GM21390 (cell line): ENCODE measurements around the gene FBLN1.
"Not testable (repeated sequence)": the region's sequence is repeated elsewhere in the genome, so short reads cannot be mapped to it uniquely, and the experiment has no call there.

Experiments used
- ATAC-seq: cut with Tn5 transposase; IDR thresholded peaks from one replicate; pipeline ENCODE4 v1.9.1; 2021; ENCODE audit not compliant: unreplicated experiment

Gene FBLN1

DNA sequence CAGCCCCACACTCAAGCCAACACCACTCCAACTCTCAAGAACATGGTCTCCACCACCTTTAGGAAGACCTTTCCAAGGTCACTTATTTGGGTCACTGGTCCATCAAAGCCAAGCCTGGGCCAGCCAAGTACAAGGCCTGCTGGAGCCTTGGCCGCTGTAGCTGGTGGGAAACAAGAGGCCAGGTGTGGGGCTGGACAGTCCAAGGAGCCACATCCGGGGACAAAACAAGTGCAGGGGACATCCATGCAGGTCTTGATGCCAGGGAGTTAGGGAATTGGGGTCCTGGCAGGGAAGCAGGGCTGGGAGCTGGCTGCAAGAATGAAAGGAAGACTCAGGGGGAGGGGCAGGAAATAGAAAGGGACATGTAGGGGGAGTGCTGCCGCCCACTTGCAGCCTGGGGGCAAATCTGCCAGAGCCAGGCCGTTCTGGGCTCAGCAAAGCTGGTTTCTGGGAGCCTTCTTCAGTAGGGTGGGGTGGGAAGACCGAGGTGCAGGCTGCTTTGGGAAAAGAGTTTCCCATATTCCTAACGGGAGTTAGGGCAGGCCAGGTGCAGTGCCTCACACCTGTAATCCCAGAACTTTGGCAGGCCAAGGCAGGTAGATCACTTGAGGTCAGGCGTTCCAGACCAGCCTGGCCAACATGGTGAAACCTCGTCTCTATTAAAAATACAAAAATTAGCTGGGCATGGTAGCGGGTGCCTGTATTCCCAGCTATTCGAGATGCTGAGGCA, 99.5 kb downstream of the FBLN1 start:
- ATAC-seq, result no peak

DNA sequence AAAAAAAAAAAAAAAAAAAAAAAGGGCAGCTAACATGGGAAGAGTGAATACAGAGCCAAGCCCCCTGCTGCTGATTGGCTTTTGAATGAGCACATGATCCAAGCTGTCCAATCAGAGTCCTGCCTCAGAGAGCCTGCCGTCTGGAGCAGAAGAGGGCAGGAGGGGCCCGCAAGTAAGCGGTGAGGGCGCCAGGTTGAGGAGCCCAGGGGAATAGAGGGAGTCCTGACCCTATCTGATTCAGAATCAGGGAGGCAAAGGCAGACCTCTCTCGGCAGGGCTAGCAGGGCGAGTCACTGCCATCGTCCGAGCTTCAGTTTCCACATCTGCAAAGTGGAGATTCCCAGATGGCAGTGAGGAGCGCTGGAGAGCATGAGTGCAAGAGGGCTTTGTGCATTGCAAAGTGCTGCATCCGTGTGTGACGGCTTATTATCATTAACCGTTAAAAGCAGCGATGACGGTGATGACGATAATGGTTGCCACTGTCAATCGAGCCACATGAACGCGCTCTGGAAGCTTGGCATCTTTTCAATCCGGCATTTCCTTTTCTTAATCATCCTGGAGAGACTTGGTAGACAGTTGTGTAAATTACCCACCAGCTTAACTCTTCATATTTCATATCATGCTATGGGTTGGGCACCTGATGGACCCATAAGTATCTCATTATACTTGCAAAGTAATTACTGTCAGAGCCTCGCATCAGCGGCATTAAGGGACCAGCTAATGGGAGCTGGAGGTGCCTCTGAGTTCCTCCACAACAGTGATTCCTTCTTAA, 100.3 kb downstream of the FBLN1 start:
- no peak for ATAC-seq

DNA sequence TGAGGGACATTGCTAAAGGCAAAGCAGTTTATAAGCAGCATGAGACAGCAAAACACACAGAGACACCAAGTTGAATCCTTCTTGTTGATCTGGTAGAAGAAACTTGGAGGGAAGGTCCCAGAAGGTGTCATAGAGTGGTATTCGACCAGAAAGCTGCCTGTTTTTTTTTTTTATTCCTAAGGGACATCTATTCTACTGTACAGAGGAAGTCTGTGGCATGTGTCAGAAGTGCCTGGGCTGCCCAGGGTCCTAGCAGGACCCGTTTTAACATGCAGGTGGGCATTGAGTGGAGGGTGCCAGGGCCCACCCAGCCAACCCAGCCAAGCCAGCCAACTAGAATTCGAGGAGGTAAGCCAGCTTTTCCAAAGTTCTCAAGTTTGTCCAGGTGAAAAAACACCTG, 100.9 kb downstream of the FBLN1 start:
- no peak for ATAC-seq

DNA sequence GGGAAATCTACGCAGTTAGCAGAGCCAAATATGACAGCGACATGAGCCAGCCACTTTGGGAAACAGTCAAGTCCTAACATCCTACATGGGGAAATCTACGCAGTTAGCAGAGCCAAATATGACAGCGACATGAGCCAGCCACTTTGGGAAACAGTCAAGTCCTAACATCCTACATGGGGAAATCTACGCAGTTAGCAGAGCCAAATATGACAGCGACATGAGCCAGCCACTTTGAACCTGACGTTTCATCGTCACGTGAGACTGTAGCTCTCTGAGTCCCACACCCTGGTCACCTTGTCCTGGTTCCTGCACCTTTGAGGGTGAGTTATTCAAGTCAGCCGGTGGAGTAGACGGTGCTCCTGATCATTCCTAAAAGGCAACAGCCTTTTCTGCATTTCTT, 105.4 kb downstream of the FBLN1 start:
- ATAC-seq, result not testable (repeated sequence)

DNA sequence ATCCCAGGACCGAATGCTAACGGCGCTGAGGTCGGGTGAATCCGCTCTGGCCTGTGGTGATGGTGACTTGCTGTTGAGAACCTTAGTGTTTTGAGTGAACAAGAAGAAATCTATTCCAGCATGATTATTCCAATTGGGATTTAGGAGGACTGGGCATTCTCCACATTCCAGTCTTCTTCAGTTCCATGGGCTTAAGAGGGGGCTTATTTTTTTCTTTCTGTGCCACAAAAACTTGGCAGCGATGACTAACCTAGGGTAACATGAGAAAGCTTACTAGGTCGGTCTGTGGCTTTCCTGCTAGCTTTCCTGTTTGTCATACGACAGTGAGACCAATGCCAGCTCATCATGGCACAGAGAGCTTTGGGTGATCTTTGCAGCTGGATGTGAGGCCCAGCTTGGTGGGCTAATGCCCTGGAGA, 106.1 kb downstream of the FBLN1 start:
- ATAC-seq, result no peak

DNA sequence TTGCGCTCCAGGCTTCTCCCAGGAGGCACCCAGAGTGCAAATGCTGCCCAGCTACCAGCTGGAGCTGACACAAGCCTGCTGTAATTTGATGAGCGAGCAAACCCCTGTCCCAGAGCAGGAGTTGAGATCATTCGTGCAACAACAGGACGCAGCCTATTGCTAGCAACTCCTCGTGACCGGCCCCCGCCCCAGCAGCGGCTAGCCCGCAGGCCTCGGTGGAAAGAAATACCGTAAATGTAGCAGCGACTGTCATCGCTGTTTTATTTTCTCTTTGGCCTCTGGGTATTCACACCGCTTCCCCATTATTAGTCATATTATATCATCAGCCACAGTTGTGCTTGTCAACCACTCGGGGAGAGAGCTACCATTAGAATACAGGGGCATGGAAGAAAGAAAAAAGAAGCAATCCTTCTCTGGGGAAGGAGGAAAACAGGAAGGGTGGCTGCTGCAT, 109.8 kb downstream of the FBLN1 start:
- no peak for ATAC-seq

DNA sequence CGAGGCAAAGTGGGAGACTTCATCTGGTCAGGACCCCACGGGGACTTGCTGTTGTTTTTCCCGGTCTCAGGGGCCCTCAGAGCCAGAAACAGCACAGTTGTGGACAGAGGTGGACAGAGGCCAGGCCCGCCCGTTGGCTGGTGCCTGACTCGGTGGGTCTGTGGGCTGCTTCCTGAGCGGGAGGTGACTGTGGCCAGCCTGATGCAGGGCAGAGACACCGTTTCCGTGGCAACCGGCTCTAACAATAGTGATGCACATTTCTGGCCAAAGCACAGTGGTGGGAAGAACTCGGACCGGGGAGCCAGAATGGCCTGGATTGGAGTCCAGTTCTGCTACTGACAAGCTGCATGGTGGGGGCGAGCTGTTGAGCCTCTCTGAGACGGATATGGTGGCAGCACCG, 110.3 kb downstream of the FBLN1 start:
- no peak for ATAC-seq

DNA sequence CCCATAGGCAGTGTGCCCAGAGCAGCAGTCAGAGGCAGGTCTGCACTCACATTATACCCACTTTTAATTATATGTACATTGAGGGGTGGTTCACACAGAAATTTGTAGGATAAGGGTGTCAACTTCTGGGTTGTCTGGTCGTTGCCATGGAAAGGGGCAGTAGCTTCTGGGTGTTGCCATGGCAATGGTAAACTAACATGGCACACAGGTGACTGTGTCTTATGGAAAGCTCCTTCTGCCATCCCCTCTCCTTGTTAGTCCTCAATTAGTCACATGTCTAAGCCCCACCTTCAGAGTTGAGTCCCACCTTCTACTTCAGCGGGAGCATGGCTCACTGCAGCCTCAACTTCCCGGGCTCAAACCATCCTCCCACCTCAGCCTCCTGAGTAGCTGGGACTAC, 112.7 kb downstream of the FBLN1 start:
- no peak for ATAC-seq

DNA sequence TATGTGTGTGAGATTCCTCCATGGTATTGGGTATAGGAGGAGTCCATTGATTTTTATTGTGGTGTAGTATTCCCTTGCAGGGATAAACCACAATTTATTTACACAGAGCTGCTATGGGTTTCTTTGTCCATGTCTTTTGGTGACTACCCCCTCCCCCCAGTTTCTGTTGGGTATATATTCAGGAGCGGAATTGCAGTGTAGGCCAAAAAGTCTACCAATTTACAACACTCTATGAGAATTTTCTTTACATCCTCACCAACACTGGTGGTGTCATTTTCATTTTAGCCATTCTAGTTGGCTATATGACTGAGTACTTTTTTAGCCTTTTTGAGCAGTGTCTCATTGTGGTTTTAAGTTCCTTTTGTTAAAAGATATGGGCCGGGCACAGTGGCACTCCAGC, 113.7 kb downstream of the FBLN1 start:
- no peak for ATAC-seq

DNA sequence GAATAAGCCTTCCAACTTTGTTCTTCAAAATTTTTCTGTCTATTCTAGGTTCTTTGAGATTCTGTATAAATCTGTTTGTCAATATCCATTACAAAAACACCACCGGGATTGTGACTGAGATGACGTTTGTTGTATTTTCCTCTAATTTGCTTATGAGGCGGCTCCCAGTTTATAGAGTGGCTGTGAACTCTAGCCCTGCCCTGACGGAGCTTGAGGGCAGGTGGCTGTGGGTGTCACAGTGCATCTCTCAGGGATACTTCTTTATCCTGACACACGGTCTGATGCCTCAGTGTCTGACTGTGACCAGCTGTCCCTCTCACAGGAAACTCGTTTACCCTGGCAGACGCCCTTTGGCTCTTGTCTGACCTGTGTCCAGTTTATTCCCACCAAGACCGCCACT, 115.3 kb downstream of the FBLN1 start:
- no peak for ATAC-seq

DNA sequence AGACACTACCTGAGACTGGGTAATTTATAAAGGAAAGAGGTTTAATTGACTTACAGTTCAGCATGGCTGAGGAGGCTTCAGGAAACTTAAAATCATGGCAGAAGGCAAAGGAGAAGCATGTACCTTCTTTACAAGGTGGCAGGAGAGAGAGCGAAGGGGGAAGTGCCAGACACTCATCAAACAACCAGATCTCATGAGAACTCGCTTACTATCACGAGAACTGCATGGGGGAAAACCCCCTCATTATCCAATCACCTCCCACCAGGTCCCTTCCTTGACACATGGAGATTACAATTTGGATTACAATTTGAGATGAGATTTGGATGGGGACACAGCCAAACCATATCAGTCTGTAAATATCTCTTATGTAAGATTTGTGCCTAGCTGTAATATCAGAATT, 118.0 kb downstream of the FBLN1 start:
- ATAC-seq, result no peak

DNA sequence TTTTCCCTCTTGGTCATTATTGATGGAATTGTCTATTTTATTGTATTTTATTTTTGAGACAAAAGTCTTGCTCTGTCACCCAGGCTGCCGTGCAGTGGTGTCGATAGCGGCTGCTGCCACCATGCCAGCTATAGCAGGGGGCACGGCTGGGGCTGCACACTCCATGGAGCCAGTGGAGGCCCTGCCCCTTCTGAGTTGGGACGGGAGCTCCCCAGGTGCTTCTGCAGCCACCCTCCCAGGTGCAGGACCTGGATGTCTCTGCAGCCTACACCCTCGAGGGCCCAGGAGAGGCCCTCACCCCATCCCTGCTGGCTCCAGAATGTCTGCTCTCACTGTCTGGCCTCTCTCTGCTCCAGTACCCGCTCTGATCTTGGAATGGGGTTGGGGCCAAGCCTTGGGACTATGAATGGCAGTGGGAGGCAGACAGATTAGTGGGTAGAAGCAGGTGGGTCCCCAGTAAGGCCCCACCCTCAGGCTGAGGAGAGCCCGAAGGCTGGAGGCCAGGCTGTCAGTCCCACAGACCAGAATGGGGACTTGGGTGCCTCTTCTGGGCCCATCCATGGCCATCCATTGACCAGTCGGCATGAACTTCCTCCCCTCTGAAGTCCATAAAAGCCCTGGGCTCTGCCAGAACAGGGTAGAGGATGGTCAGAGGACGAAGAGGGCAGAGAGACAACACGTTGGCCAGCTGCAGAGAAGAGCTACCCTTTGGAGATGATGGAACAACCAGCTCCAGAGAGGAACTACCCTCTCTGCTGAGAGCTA, 119.3 kb downstream of the FBLN1 start:
- ATAC-seq, result no peak

DNA sequence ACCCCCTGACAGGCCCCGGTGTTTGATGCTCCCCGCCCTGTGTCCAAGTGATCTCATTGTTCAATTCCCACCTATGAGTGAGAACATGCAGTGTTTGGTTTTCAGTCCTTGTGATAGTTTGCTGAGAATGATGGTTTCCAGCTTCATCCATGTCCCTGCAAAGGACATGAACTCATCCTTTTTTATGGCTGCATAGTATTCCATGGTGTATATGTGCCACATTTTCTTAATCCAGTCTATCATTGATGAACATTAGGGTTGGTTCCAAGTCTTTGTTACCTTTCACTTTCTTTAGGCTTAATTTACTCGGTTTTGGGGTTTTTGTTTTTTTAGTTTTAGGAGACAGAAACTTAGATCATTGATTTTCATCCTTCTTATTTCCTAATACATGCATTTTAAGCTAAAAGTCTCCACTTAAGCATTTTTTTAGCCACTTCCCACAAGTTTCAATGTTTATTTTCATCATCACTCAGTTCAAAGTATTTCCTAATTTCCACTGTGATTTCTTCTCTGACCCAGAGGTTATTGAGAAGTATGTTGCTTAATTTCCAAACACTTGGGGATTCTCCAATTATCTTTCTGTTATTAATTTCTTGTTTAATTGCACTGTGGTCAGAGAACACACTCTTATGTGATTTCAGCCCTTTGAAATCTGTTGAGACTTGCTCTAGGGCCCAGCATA, 120.9 kb downstream of the FBLN1 start:
- ATAC-seq, result not testable (repeated sequence)

DNA sequence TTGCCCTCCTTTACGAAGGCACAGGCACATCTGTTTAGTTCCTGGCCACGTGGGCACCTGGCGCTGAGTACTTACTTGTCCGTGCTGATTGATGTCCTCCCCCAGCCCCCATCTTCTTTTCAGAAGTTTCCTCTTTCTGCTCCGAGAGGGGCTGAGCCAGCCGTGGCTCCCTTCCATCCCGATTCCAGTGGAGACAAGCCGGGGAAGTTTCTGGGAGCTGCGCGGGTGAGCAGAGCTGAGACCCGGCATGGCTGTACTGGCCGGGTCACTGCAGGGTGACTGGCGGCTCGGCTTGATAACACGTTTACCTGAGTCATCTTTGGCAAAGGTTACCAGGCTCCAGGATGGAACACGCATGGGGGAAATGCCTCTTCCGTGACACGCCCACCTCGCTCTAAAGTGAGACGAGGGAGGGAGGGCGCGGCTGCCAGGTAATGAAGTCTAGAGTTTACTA, 123.5 kb downstream of the FBLN1 start:
- ATAC-seq, result no peak

DNA sequence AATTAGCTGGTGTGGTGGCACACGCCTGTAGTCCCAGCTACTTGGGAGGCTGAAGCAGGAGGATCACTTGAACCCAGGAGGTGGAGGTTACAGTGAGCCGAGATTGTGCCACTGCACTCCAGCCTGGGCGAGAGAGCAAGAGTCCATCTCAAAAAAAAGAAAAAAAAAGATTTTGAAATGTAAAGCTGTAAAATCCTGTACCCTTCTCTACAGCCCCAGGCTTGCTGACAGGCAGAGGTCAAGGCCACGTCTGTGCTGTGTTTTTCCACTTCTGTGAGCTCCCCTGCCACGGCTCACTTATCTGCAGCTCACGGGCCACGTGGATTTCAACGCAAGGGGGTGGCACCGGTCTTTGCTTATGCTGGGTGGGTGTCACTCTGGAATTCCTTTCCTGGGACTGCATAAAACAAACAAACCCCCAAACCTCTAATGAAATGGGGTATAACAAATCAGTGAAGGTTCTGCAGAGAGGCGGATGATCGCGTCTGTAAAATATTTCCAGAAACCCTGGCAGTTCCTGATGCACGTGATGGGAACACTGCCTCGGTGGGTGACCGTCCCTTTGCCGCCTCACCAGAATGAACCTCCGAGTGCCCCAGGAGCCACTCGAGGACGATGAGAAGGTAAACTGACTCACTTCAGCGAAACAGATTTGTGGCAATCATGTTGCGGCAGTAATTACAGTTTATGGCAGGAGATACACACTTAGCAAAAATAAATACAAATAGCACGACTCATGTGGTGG, 125.0 kb downstream of the FBLN1 start:
- no peak for ATAC-seq

DNA sequence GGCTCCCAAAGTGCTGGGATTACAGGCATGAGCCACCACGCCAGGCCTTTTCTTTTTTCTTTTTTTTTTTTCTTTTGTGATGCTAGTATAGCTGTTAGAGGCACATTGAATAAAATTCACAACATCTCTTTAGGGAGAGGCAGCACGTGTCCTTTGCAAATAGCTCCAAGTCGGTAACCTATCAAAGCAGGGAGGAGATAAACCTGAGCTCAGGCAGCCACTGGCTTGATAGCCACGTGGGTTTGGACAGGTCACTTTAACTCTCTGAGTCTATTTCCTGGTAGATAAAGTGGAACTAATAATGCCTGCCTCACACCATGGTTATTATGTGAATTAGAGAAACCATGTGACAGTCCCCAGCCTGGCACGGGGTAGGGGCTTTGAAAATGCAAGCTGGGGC, 125.8 kb downstream of the FBLN1 start:
- no peak for ATAC-seq

DNA sequence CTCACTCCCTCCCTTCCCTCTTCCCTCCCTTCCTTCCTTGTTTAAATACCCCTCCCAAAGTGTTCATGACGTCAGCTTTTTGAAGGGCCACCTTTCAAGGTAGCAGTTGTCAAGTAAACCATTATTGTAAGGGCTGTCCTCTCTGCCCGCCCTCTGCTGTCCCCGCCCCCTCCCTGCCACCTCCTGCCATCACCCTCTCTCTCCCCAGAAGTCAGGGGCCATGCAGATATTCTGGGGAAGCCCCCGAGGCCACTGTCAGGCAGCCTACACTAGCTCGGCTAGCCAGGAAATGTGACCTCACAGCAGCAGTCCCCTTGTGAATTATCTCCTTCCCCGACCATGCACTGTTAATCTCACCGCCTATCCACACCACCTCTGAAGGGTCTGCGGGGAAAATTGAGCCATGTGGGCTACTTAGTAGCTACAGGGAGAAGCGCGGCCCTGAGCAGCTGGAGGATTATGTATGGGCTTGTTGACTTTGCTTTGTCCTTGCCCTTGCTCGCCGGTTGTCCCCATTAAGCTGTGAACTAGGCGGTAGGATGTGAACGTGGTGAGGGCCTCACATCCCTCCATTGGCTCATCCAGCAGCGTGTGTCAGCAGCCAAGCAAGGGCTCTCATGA, 126.9 kb downstream of the FBLN1 start:
- ATAC-seq, result no peak

DNA sequence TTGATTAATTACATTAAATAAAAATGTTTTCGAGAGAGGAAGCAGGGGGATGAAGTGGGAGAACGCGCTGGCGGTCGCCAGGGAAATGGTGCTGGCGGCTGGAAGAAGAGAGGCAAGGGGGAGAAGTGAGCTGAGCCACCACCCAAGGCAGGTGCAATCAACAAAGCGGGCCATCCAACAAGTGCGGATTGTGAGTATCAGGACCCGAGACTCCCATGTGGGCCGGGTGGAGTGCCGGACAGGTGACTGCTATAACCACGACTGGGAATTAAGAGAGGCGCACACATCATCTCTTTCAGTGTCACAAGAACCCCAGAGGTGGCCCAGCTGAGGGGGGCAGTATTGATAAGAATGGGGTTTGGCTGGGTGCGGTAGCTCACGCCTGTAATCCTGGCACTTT, 127.8 kb downstream of the FBLN1 start:
- ATAC-seq, result no peak

DNA sequence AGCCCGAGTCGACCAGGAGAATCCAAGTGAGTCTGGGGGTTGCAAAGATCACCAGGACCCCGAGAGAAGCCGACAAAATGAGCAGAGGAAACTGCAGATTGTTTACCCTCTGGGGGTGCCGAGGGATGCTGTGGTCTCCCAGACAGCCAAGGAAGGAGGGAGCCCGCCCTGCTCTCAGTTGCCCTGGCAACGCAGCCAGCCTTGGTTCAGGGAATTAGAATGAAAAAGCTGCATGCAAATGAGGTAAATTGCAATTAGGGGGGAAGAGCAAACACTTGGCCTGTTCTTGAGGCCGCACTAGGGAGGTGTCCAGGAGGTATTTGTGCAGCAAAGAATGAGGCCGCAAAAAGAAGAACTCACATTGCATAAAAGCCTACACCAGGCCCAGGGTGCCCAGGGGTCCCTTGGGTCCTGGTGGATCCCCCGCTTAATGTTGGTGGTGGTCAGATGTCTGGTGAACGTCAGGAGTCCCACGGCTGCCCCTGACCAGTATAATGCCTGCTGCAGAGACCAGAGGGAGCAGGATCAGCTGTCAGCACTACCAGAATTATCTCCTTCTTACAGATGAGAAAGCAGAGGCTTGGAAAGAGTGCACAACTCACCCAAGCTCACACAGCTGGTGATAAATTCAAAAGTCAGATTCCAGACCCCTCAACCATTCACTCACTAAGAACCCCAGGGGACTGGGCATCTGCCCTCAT, 128.6 kb downstream of the FBLN1 start:
- no peak for ATAC-seq
